GM13977 (cell line): ENCODE results near the gene HTT-AS.
A peak's percentile ranks its signal among the peaks of the same experiment; 100 is the strongest.
"Not testable (repeated sequence)": the region's sequence is repeated elsewhere in the genome, so short reads cannot be mapped to it uniquely, and the experiment has no call there.

Source experiments
- DNase-seq: peaks from one replicate; pipeline ENCODE4 v3.0.0; 2012; ENCODE audit warnings: low spot score
- in situ Hi-C: fragments of 300-500 bp; cut with MboI; formaldehyde crosslinking; loops from one replicate; pipeline ENCODE4 v1.12.0; 2022; ENCODE audit warnings: low sequenced_read_pairs, low pct_unique_long_range_greater_than_20kb, mixed read lengths, inconsistent platforms; ENCODE audit not compliant: unreplicated experiment
- TF ChIP-seq, protein P1 (sequence below): IDR thresholded peaks from 2 replicates; pipeline ENCODE4 v1.5.1; 2012; ENCODE audit warnings: mild to moderate bottlenecking, control low read depth; ENCODE audit not compliant: insufficient read depth; ENCODE audit errors: extremely low read depth, missing control alignments

The HTT-AS gene

DNA sequence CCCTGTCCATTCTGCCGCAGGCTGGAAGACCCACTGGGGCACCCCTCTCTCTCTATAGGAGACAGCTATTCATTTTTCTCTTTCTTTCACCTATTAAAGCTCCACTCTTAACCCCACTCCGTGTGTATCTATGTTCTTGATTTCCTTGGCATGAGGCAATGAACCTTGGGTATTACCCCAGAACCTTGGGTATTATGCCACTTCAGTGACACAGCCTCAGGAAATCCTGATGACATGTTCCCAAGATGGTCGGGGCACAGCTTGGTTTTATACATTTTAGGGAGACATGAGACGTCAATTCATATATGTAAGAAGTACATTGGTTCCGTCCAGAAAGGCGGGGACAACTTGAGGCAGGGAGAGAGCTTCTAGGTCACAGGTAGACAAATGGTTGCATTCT is 13.4 kb downstream of the HTT-AS start:
- in situ Hi-C loops = no loop called here
- TF ChIP-seq, protein P1, sequence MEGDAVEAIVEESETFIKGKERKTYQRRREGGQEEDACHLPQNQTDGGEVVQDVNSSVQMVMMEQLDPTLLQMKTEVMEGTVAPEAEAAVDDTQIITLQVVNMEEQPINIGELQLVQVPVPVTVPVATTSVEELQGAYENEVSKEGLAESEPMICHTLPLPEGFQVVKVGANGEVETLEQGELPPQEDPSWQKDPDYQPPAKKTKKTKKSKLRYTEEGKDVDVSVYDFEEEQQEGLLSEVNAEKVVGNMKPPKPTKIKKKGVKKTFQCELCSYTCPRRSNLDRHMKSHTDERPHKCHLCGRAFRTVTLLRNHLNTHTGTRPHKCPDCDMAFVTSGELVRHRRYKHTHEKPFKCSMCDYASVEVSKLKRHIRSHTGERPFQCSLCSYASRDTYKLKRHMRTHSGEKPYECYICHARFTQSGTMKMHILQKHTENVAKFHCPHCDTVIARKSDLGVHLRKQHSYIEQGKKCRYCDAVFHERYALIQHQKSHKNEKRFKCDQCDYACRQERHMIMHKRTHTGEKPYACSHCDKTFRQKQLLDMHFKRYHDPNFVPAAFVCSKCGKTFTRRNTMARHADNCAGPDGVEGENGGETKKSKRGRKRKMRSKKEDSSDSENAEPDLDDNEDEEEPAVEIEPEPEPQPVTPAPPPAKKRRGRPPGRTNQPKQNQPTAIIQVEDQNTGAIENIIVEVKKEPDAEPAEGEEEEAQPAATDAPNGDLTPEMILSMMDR = no peak
- DNase-seq = no peak

DNA sequence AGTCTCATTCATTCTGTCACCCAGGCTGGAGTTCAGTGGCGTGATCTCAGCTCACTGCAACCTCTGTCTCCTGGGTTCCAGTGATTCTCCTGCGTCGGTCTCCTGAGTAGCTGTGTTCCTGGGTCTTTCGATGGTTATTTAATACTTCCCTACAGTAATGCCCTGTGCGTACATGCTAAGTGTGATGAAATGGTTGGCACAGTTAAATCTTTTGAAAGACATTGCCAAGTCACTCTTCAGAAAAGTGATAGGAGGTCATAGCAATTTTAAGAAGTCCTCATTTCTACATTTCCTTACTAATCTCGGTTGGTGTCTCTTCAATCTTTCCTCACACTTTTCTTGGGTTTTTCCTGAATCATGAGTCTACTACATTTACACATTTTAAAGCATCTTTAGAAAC is 14.4 kb downstream of the HTT-AS start:
- DNase-seq = no peak
- TF ChIP-seq, protein P1 = no peak
- in situ Hi-C loops = no loop called here

DNA sequence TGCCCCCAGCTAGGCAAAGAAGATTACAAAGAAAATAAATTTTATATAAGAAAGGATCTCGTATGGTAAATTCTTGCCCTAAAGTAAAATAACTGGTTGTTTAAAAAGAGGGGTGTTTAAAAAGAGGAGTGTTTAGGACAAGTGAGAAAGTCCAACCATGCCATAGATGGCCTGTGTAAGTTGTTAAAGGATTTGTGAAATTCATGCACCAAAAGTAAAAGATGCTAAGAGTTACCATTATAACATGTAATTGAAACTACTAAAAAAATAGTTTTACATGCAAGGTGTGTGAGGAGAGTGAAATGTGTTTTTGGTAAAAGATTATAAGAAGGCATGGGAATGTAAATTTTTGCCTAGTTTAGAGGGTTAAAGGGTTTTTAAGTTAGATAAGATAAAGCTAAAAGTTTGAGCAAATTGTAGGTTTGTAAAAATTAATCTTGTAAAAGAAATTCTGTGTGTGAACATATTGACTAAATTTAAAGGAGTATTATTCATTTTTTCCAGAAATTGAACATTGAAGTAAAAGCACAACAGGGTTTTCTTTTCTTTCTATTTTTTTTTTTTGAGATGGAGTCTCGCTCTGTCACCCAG is 20.1 kb downstream of the HTT-AS start:
- TF ChIP-seq, protein P1 = no peak
- DNase-seq = no peak
- in situ Hi-C loops = no loop called here

DNA sequence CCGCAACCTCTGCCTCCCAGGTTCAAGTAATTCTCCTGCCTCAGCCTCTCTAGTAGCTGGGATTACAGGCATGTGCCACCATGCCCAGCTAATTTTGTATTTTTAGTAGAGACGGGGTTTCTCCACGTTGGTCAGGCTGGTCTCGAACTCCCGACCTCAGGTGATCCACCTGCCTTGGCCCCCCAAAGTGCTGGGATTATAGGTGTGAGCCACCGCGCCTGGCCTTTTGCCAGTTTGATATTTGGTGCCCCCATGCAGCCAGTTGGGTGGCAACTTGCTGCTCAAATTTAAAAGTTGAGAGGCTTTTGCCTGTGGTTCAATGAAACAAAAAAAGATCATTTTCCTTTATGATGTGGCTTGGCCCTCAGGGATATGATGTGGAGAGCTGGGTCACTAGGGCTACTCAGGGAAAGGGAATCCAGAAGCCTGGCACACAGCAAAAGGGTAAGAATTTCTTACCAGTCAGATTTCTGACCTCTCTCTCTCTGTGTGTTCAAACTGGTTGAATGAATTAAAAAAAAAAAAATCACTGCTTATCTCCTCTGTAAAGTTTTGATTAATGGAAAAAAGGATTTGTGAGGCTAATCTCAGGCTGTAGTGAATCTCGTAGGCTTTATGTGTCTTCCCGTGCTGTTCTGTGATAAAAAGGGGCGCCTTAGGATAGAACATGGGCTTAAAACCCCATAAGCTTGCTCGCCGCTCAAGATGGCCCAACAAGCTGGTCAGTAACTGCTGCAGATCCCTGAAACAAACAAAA is 23.0 kb downstream of the HTT-AS start:
- in situ Hi-C loops, DNase-seq: not testable (repeated sequence)

DNA sequence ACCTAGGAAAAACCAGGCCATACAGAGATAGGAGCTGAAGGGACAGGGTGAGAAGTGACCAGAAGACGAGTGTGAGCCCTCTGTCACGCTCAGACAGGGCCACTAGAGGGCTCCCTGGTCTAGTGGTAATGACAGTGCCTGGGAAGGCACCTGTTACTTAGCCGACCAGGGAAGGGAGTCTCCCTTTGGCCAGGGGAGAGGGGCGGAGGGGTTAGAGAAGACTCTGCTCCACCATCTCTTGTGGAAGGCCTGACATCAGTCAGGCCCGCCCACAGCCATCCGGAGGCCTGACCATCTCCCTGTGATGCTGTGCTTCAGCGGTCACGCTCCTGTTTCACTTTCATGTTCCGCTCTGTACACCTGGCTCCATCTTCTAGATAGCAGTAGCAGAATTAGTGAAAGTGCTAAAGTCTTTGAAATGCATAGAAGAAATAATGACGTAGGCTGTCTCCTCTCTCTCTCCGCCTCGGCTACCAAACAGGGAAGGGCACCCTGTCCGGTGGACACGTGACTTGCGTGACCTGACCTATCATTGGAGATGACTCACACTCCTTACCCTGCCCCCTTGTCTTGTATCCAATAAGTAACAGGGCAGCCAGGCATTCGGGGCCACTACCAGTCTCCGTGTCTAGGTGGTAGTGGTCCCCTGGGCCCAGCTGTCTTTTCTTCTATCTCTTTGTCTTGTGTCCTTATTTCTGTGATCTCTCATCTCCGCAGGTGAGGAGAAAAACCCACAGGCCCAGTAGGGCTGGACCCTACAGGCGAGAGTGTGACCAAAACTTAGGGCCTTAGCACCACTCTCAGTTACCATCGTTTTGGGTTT is 26.7 kb downstream of the HTT-AS start:
- TF ChIP-seq, protein P1 = peak; percentile 89
- DNase-seq = peak; percentile 60
- in situ Hi-C loops = no loop called here

DNA sequence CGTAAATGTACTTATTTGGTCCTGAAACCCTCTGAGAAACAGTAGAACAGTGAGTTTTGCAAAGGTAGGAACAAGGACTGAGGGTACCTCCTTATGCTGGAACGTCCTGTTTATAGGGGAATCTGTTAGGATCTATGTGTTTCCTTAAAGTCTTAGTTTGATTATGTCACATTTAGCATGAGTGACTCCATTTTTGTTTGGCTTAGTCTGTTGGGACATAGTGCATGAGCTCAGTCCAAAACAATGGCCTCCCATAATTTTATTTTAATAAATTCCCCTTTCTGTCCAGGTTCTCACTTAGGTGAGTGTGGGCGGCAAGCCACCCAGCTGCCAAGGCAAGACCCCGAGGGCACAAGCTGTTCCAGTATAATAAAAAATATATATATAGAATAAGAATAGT is 27.7 kb downstream of the HTT-AS start:
- in situ Hi-C loops = no loop called here
- no peak for DNase-seq

More for the DNA sequence above, 27.7 kb downstream of the HTT-AS start:
- TF ChIP-seq, protein P1 = no peak
